Measurements from ENCODE around the gene NPM3.

GRCh38 chr10:101732096-101732495 is 51.1 kb downstream of the NPM3 start:
- TF ChIP-seq CTCF (IDR thresholded peaks at IDR 0.05) (no peak), POLR2A (IDR thresholded peaks at IDR 0.05) (no peak)
